Erythroblast (primary cell): ENCODE measurements around the gene TBX15.

Experiments
- GATA1 ChIP-seq: IDR thresholded peaks from 2 replicates; pipeline ENCODE4 v1.6.1; 2011; ENCODE audit warnings: low read depth, mild to moderate bottlenecking, control low read depth, low read length, moderate library complexity
- POLR2A ChIP-seq: IDR thresholded peaks from 2 replicates; pipeline ENCODE4 v1.6.1; 2011; ENCODE audit warnings: mild to moderate bottlenecking, low read length

DNA sequence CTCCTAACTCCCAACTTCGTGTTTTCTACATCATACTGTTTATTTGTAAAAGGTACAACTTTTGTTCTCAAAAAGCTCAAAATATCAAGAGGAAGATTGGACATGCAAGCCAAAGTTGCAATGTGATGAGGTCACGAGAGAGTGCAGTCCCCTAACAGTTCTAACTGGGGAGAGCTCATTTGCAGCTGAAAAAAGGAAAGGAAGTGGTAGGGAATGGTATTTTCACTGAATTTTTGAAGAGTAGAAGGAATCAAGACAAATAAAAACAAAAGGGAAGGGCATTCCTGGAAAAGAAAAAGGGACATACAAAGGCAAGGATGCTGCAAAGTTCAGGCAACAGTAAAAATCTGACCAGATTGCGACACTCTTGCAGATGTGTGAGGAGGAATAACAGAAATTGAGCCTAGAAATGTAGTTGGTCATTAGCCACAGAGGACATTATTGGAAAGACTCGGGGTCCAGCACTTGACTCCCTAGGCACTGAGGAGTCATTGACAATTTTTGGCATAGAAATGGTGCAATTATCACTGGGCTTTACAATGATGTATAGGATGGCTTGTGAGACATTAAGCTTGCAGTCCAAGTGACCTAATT, 67.9 kb downstream of the TBX15 start:
- no peak for TF ChIP-seq POLR2A
- TF ChIP-seq GATA1: no peak
